HG03175 (cell line): ENCODE measurements around the gene SEBOX.

Experiments
- ATAC-seq: cut with Tn5 transposase; IDR thresholded peaks from one replicate; pipeline ENCODE4 v1.9.1; 2021; ENCODE audit warnings: mild to moderate bottlenecking, moderate library complexity; ENCODE audit not compliant: unreplicated experiment

The SEBOX gene

GRCh38 chr17:28394337-28395116, 29.5 kb upstream of the SEBOX start:
- ATAC-seq = no peak

- no peak for ATAC-seq
Observed at GRCh38 chr17:28392491-28392890, 27.5 kb upstream of the SEBOX start.

GRCh38 chr17:28391401-28391800, 26.4 kb upstream of the SEBOX start:
- ATAC-seq = no peak

GRCh38 chr17:28390984-28391383, 26.0 kb upstream of the SEBOX start:
- no peak for ATAC-seq

- no peak for ATAC-seq
Observed at GRCh38 chr17:28390563-28390962, 25.6 kb upstream of the SEBOX start.

GRCh38 chr17:28390141-28390540, 25.1 kb upstream of the SEBOX start:
- no peak for ATAC-seq

GRCh38 chr17:28388106-28388505, 23.1 kb upstream of the SEBOX start:
- no peak for ATAC-seq

- ATAC-seq = no peak
Observed at GRCh38 chr17:28386391-28386790, 21.4 kb upstream of the SEBOX start.

- ATAC-seq = no peak
Observed at GRCh38 chr17:28385406-28385805, 20.4 kb upstream of the SEBOX start.

GRCh38 chr17:28385037-28385400, 20.0 kb upstream of the SEBOX start:
- ATAC-seq = no peak

GRCh38 chr17:28384281-28385036, 19.5 kb upstream of the SEBOX start:
- peak; percentile 84 for ATAC-seq

GRCh38 chr17:28381141-28381825, 16.3 kb upstream of the SEBOX start:
- no peak for ATAC-seq

- ATAC-seq = no peak
Observed at GRCh38 chr17:28379814-28380801, 15.1 kb upstream of the SEBOX start.

- no peak for ATAC-seq
Observed at GRCh38 chr17:28372945-28373274, 7.9 kb upstream of the SEBOX start.

- peak; percentile 18 for ATAC-seq
Observed at GRCh38 chr17:28372203-28372944, 7.4 kb upstream of the SEBOX start.

- peak; percentile 83 for ATAC-seq
Observed at GRCh38 chr17:28371245-28372202, 6.5 kb upstream of the SEBOX start, which contains the start of gene SARM1. TSS of gene SARM1 (plus strand) at chr17:28371694. CDS start at chr17:28372033, 339 bp downstream.

GRCh38 chr17:28370744-28371103, 5.7 kb upstream of the SEBOX start:
- no peak for ATAC-seq

GRCh38 chr17:28370035-28370743, 5.2 kb upstream of the SEBOX start, which contains the start of gene VTN:
TSS of gene VTN (minus strand) at chr17:28370307. CDS start at chr17:28370203, 104 bp downstream.
- ATAC-seq = no peak
